Mesendoderm (in vitro differentiated cells): ENCODE data around the gene PALM.
"Not testable (repeated sequence)": the region's sequence is repeated elsewhere in the genome, so short reads cannot be mapped to it uniquely, and the experiment has no call there.

ENCODE experiments used
- DNase-seq: peaks from one replicate; pipeline ENCODE4 v3.0.0; 2013
- H2AK5ac ChIP-seq: 2 replicates; pipeline ENCODE4 v1.6.1; 2013; ENCODE audit warnings: low read length, inconsistent platforms
- H2BK120ac ChIP-seq: 2 replicates; pipeline ENCODE4 v1.6.1; 2013; ENCODE audit warnings: low read depth, mild to moderate bottlenecking, low read length, moderate library complexity, mixed read lengths
- H2BK15ac ChIP-seq: replicated peaks from 2 replicates; pipeline ENCODE4 v1.6.1; 2013; ENCODE audit warnings: low read depth, mild to moderate bottlenecking, moderate library complexity
- H2BK5ac ChIP-seq: 2 replicates; pipeline ENCODE4 v1.6.1; 2013; ENCODE audit warnings: low read length, inconsistent platforms
- H3K18ac ChIP-seq: 2 replicates; pipeline ENCODE4 v1.6.1; 2013; ENCODE audit warnings: mild to moderate bottlenecking, low read length, mixed read lengths
- H3K23ac ChIP-seq: one replicate; pipeline ENCODE4 v1.6.1; 2013; ENCODE audit warnings: low read length
- H3K27ac ChIP-seq: 2 replicates; pipeline ENCODE4 v1.5.1; 2013; ENCODE audit warnings: low read depth, mild to moderate bottlenecking, inconsistent platforms, low read length, moderate library complexity
- H3K27me3 ChIP-seq: 2 replicates; pipeline ENCODE4 v1.6.1; 2013; ENCODE audit warnings: low read length, control low read depth, mild to moderate bottlenecking, inconsistent platforms; ENCODE audit not compliant: insufficient read depth, poor library complexity
- H3K36me3 ChIP-seq: 2 replicates; pipeline ENCODE4 v1.6.1; 2013; ENCODE audit warnings: low read length, inconsistent platforms; ENCODE audit not compliant: control insufficient read depth, insufficient read depth
- H3K4ac ChIP-seq: one replicate; pipeline ENCODE4 v1.6.1; 2013; ENCODE audit warnings: low read depth, mild to moderate bottlenecking, low read length, moderate library complexity
- H3K4me1 ChIP-seq: 2 replicates; pipeline ENCODE4 v1.6.1; 2013; ENCODE audit warnings: low read depth, low read length, inconsistent platforms; ENCODE audit not compliant: control insufficient read depth
- H3K4me2 ChIP-seq: 2 replicates; pipeline ENCODE4 v1.6.1; 2013; ENCODE audit warnings: low read length
- H3K4me3 ChIP-seq: 2 replicates; pipeline ENCODE4 v1.5.1; 2013; ENCODE audit warnings: mild to moderate bottlenecking, low read length
- H3K56ac ChIP-seq: one replicate; pipeline ENCODE4 v1.6.1; 2013; ENCODE audit warnings: low read length
- H3K79me1 ChIP-seq: 2 replicates; pipeline ENCODE4 v1.6.1; 2013; ENCODE audit warnings: low read length, inconsistent platforms
- H3K79me2 ChIP-seq: 2 replicates; pipeline ENCODE4 v1.6.1; 2013; ENCODE audit warnings: mild to moderate bottlenecking, low read length; ENCODE audit not compliant: control insufficient read depth, insufficient read depth
- H3K9ac ChIP-seq: 2 replicates; pipeline ENCODE4 v1.6.1; 2013; ENCODE audit warnings: low read length, inconsistent platforms
- H4K5ac ChIP-seq: one replicate; pipeline ENCODE4 v1.6.1; 2013; ENCODE audit warnings: low read length
- H4K8ac ChIP-seq: one replicate; pipeline ENCODE4 v1.6.1; 2013; ENCODE audit warnings: low read depth, mild to moderate bottlenecking, control low read depth, low read length, moderate library complexity
- WGBS: extraction: QIAGEN DNeasy Blood & Tissue Kit; methylation state at CpG from one replicate; pipeline ENCODE4 v1.1.7; 2013; ENCODE audit warnings: low lambda C conversion rate, missing lambda C conversion rate; ENCODE audit not compliant: insufficient coverage; ENCODE audit errors: extremely low coverage; 5-methylcytosine and 5-hydroxymethylcytosine counted together

The PALM gene

GRCh38 chr19:698529-698928 is 10.2 kb upstream of the PALM start:
- H2BK5ac ChIP-seq, H4K5ac ChIP-seq, H3K4me3 ChIP-seq, H2BK120ac ChIP-seq, H3K36me3 ChIP-seq, H3K9ac ChIP-seq, H3K27me3 ChIP-seq, H3K27ac ChIP-seq, H3K4me1 ChIP-seq, H3K18ac ChIP-seq, H3K56ac ChIP-seq, H2AK5ac ChIP-seq, H3K79me2 ChIP-seq, H3K4ac ChIP-seq, H4K8ac ChIP-seq, H3K23ac ChIP-seq, DNase-seq, H3K79me1 ChIP-seq, H2BK15ac ChIP-seq, H3K4me2 ChIP-seq: not testable (repeated sequence)
- no CpG with 5 or more reads among the region's 15 CpGs for WGBS

GRCh38 chr19:699885-700284 is 8.8 kb upstream of the PALM start:
- not testable (repeated sequence) for H3K4ac ChIP-seq, H4K5ac ChIP-seq, H3K4me1 ChIP-seq, H2AK5ac ChIP-seq, H3K36me3 ChIP-seq, H3K27me3 ChIP-seq, H2BK5ac ChIP-seq, H2BK120ac ChIP-seq, H3K4me2 ChIP-seq, H3K23ac ChIP-seq, H3K27ac ChIP-seq, H3K79me2 ChIP-seq, H3K4me3 ChIP-seq, H3K56ac ChIP-seq, H3K18ac ChIP-seq, H3K79me1 ChIP-seq, H4K8ac ChIP-seq, H3K9ac ChIP-seq, H2BK15ac ChIP-seq
- no CpG with 5 or more reads among the region's 14 CpGs for WGBS
- peak; percentile 36 for DNase-seq

- not testable (repeated sequence) for H3K4me3 ChIP-seq, H2BK15ac ChIP-seq, H4K8ac ChIP-seq, DNase-seq, H3K27ac ChIP-seq, H3K18ac ChIP-seq, H3K56ac ChIP-seq, H3K27me3 ChIP-seq, H3K79me1 ChIP-seq, H2BK5ac ChIP-seq, H3K79me2 ChIP-seq, H2AK5ac ChIP-seq, H2BK120ac ChIP-seq, H3K4ac ChIP-seq, H3K36me3 ChIP-seq, H3K4me2 ChIP-seq, H3K23ac ChIP-seq, H4K5ac ChIP-seq, H3K9ac ChIP-seq, H3K4me1 ChIP-seq
- no CpG with 5 or more reads among the region's 6 CpGs for WGBS
These were observed 5.9 kb upstream of the PALM start for GRCh38 chr19:702847-703246.

- H3K9ac ChIP-seq: no peak overlapping the region
- no peak overlapping the region for H2BK15ac ChIP-seq
- no peak overlapping the region for H2BK120ac ChIP-seq
- no peak overlapping the region for H2BK5ac ChIP-seq
- H3K18ac ChIP-seq: no peak overlapping the region
- no peak overlapping the region for H3K56ac ChIP-seq
- no CpG with 5 or more reads among the region's 4 CpGs for WGBS
- H3K36me3 ChIP-seq: no peaks in the 10 kb centered on the region
- no peak overlapping the region for H2AK5ac ChIP-seq
- no peaks in the 10 kb centered on the region for H3K79me1 ChIP-seq
- H3K27ac ChIP-seq: no peak overlapping the region
- DNase-seq: no peak
- H3K4me3 ChIP-seq: no peak overlapping the region
- H3K79me2 ChIP-seq: no peaks in the 10 kb centered on the region
- peaks cover 1% of the 10 kb centered on the region for H3K4me1 ChIP-seq
- H3K4ac ChIP-seq: no peak overlapping the region
- no peak overlapping the region for H4K5ac ChIP-seq
- no peak overlapping the region for H3K4me2 ChIP-seq
- H3K27me3 ChIP-seq: no peaks in the 10 kb centered on the region
- no peak overlapping the region for H3K23ac ChIP-seq
- no peak overlapping the region for H4K8ac ChIP-seq
These were observed 5.4 kb upstream of the PALM start for GRCh38 chr19:703329-703650.

- Histone ChIP-seq H2AK5ac (no peak overlapping the region), H3K79me1 (no peaks in the 10 kb centered on the region), H3K4me3 (no peak overlapping the region), H3K36me3 (no peaks in the 10 kb centered on the region), H3K27me3 (no peaks in the 10 kb centered on the region), H2BK15ac (no peak overlapping the region), H3K18ac (no peak overlapping the region), H3K9ac (peak overlapping the region; percentile 56), H3K79me2 (no peaks in the 10 kb centered on the region), H3K27ac (no peak overlapping the region), H3K4me2 (peak overlapping the region; percentile 71), H3K23ac (no peak overlapping the region), H2BK5ac (no peak overlapping the region), H4K5ac (no peak overlapping the region), H4K8ac (no peak overlapping the region), H3K4ac (no peak overlapping the region), H3K4me1 (peaks cover 1% of the 10 kb centered on the region), H3K56ac (peak overlapping the region; percentile 84), H2BK120ac (no peak overlapping the region)
- peak; percentile 87 for DNase-seq
- no CpG with 5 or more reads among the region's 50 CpGs for whole genome bisulfite sequencing
These were observed 4.9 kb upstream of the PALM start for GRCh38 chr19:703651-704446.

- Histone ChIP-seq H4K5ac (no peak overlapping the region), H3K36me3 (no peaks in the 10 kb centered on the region), H3K9ac (peak overlapping the region; percentile 56), H3K79me1 (no peaks in the 10 kb centered on the region), H2AK5ac (no peak overlapping the region), H3K4me1 (peaks cover 1% of the 10 kb centered on the region), H3K4ac (no peak overlapping the region), H3K4me3 (no peak overlapping the region), H3K27ac (no peak overlapping the region), H2BK15ac (no peak overlapping the region), H3K18ac (no peak overlapping the region), H3K56ac (peak overlapping the region; percentile 84), H4K8ac (no peak overlapping the region), H3K27me3 (no peaks in the 10 kb centered on the region), H2BK120ac (no peak overlapping the region), H2BK5ac (no peak overlapping the region), H3K4me2 (peak overlapping the region; percentile 71), H3K79me2 (no peaks in the 10 kb centered on the region), H3K23ac (no peak overlapping the region)
- no CpG with 5 or more reads among the region's 14 CpGs for WGBS
- no peak for DNase-seq
These were observed 4.3 kb upstream of the PALM start for GRCh38 chr19:704447-704741.
